Erythroblast (primary cell): ENCODE results near the gene PRKG1.

Source experiments
- GATA1 ChIP-seq: IDR thresholded peaks from 2 replicates; pipeline ENCODE4 v1.6.1; 2011; ENCODE audit warnings: low read depth, mild to moderate bottlenecking, control low read depth, low read length, moderate library complexity
- POLR2A ChIP-seq: IDR thresholded peaks from 2 replicates; pipeline ENCODE4 v1.6.1; 2011; ENCODE audit warnings: mild to moderate bottlenecking, low read length

GRCh38 chr10:51242393-51242792 lies 168.1 kb downstream of the PRKG1 start:
- TF ChIP-seq POLR2A (no peak), GATA1 (no peak)
